Esophagus muscularis mucosa (tissue), 4 donors: ENCODE measurements around the gene CYTH3.

Experiments used
- EP300 ChIP-seq: sonication (generic); formaldehyde crosslinking; IDR thresholded peaks from one replicate; pipeline ENCODE4 v1.6.1; 2017; ENCODE audit warnings: antibody characterized with exemption
- POLR2A ChIP-seq: fragments of 450-650 bp; IDR thresholded peaks from one replicate; pipeline ENCODE4 v1.6.1; 2017; ENCODE audit warnings: antibody characterized with exemption, moderate library complexity, mild to moderate bottlenecking, low read depth
- POLR2AphosphoS5 ChIP-seq, 2 donors: sonication (generic); formaldehyde crosslinking; IDR thresholded peaks; one replicate each; pipeline ENCODE4 v1.6.1; 2017; ENCODE audit warnings: antibody characterized with exemption in 2 of 2
- TF ChIP-seq, protein P1 (sequence below), 3 experiments: fragments of 200-600 bp in 2 of 3; fragments of 450-650 bp in 1 of 3; sonication (generic) in 2 of 3; IDR thresholded peaks; one replicate each; pipeline ENCODE4 v1.5.1; 2017 to 2019; ENCODE audit warnings: antibody characterized with exemption in 3 of 3, mild to moderate bottlenecking in 2 of 3, moderate library complexity in 1 of 3

DNA sequence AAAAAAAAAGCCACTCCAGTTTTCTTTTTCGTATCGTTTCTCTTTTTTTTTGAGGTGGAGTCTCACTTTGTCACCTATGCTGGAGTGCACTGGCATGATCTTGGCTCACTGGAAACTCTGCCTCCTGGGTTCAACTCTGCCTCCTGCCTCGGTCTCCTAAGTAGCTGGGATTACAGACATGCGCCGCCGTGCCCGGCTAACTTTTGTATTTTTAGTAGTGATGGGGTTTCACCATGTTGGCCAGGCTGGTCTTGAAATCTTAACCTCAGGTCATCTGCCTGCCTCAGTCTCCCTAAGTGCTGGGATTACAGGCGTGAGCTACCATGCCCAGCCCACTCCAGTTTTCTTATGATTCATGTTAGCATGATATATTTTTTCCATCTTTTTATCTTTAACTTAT, 148.6 kb downstream of the CYTH3 start:
- TF ChIP-seq, protein P1, sequence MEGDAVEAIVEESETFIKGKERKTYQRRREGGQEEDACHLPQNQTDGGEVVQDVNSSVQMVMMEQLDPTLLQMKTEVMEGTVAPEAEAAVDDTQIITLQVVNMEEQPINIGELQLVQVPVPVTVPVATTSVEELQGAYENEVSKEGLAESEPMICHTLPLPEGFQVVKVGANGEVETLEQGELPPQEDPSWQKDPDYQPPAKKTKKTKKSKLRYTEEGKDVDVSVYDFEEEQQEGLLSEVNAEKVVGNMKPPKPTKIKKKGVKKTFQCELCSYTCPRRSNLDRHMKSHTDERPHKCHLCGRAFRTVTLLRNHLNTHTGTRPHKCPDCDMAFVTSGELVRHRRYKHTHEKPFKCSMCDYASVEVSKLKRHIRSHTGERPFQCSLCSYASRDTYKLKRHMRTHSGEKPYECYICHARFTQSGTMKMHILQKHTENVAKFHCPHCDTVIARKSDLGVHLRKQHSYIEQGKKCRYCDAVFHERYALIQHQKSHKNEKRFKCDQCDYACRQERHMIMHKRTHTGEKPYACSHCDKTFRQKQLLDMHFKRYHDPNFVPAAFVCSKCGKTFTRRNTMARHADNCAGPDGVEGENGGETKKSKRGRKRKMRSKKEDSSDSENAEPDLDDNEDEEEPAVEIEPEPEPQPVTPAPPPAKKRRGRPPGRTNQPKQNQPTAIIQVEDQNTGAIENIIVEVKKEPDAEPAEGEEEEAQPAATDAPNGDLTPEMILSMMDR (IDR thresholded peaks at IDR 0.05), result no peak
- TF ChIP-seq POLR2AphosphoS5 (IDR thresholded peaks at IDR 0.05), result no peak
- TF ChIP-seq EP300, result no peak
- TF ChIP-seq POLR2A, result no peak
